Anterior cingulate cortex (tissue), 58 donors: ENCODE data around the gene ITPRID1.

Source experiments
- DNase-seq, 58 donors: peaks; one replicate each; lab custom pipeline; 2025; lab: John Stamatoyannopoulos, UW

The ITPRID1 gene

GRCh38 chr7:31613604-31614003, 99.7 kb downstream of the ITPRID1 start:
- no peak for DNase-seq

DNA sequence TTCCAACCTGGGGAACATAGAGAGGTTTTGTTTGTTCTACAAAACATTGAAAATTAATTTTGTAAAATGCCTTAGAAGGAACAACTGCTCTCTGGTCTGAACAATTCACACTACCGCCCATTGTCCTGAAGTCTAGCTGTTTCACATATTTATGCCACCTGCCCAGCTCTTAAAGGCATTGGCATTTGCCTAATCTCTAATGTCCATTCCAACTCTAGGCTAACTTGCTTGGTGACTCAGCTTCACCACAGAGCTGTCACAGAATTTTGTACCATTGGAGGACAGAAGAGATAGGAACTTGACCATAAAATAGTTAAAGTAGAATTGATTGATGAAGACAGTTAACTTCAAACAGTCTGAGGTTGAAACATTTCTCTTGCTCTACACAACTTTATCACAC, 119.6 kb downstream of the ITPRID1 start:
- no peak for DNase-seq

- DNase-seq = peak in 46 of 58 donors; percentile 1 to 73 (median 24)
Observed at GRCh38 chr7:31633894-31634494, 120.1 kb downstream of the ITPRID1 start.

DNA sequence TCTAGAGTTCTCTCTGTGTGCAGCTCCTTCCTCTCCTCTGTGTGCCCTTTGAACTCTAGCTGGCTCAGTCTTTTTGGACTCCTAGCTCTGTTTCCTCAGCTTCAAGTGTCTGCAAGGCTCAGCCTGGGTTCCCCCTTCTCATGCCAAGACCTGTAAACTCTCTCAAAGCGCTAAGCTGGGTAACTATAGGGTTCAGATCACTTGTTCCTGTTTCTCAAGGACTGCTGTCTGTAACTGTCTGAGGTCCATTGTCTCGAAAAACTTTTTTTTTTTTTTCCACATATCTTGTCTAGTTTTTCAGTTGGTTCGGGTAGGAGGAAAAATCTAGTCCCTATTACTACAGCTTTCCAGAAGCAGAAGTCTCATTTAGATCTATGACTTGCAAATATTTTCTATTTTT, 126.5 kb downstream of the ITPRID1 start:
- no peak for DNase-seq

GRCh38 chr7:31642681-31643115, 128.8 kb downstream of the ITPRID1 start:
- DNase-seq = peak in 4 of 58 donors; percentile 4 to 25 (median 10)

DNA sequence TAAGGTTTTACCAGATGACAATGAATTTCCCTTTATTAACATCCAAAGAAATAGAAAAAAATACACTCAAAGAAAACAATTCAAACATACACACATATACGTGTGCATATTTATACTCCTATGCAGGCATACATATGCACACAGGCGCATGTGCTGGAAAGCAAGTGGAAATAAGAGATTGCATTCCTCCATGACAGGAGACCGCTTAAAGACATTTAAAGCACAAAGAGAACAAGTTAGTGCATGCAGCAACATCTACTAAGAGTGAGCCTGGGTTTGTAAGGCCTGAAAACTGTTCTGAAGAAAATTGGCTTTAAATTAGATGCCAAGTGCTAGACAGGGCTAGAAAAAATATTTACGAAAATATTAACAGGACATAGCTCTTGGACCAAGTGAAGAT, 133.1 kb downstream of the ITPRID1 start:
- DNase-seq = no peak

DNA sequence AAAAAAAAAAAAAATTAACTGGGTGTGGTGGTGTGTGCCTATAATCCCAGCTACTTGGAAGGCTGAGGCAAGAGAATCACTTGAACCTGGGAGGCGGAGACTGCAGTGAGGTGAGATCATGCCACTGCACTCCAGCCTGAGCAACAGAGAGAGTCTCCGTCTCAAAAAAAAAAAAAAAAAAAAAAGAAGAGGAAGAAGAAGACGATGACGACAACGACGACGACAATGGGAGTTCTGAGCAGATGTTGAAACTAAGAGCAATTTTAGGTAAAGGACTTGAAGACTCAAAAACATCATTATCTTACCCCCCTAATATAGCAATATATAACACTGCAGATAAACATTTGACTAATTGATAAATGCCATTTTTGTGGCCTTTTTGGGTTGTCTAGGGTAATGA, 133.6 kb downstream of the ITPRID1 start:
- no peak for DNase-seq

DNA sequence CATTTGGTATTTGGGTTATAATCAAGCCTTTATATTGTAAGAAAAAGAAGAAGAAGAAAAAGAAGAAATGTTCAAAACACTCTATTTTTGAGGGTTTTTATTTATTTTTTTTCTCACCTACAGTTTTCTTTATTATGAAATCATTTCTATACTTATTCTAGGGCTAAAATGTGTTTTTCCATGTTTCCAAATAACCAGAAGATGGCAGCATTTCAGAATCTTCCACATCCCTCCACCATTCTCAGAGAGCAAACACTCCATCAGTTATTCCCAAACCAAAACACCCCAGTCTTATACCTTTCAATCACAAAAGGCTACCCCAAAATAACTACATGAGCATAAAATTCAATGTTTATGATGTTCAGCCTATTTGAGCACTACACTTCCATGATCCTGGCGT, 134.4 kb downstream of the ITPRID1 start:
- no peak for DNase-seq

DNA sequence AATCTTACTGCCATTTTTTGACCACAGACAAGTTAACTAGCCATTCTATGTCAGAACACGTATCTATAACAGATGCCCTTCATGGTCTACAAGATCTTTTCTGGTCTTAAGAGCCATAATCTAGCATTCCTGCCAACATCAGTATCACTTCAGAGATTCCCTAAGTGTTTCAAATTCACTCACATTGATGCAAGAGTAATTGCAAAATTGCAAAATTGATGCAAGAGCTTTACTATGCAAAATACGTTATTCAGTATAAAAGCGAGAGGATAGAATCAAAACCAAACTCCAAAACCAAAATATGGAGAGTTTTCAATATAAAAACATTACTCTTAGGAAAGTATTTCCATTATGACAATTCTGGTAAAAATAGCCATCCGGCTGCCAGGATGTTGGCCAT, 135.0 kb downstream of the ITPRID1 start:
- DNase-seq = no peak

DNA sequence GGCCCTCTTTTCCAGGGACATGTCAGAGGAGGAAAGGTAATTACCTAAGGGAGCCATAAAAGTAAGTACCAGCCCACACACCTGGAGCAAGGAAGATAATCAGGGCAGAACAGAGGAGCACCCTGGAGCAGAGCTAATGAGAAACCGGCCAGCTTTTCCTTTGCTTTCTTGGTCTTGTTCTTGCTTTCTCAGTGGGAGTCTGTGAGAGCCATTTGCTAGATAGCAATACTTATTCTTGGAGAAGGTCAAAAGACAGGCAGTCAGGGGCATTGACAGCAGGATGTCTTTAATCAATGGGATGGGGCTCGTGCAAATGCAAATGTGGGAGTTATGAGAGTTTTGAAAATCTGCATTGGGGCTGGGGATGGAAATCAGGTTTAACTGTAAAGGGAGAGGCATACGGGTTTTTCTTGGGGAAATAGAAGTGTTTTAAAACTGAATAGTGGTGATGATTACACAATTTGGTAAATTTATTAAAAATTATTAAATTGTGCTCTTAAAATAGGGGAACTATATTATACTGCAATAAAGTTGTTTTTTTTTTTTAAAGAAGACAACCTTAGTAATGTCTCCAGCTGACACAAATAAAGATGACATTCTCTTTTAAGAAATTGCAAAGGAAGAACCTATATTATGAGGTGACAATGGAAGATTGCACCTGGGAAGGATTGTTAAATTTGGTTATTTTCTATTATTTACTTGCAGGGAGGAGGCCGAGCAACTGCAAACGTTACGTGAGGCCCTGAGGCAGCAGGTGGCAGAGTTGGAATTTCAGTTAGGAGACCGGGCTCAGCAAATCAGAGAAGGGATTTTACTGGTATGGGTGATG, 137.6 kb downstream of the ITPRID1 start:
- DNase-seq = no peak

GRCh38 chr7:31652063-31652326, 138.1 kb downstream of the ITPRID1 start:
- DNase-seq = no peak

- DNase-seq = no peak
Observed at GRCh38 chr7:31663072-31663471, 149.2 kb downstream of the ITPRID1 start.

GRCh38 chr7:31664890-31665289, 151.0 kb downstream of the ITPRID1 start:
- DNase-seq = no peak

GRCh38 chr7:31665546-31665945, 151.7 kb downstream of the ITPRID1 start:
- DNase-seq = no peak

GRCh38 chr7:31669461-31669860, 155.6 kb downstream of the ITPRID1 start:
- DNase-seq = no peak

- no peak for DNase-seq
Observed at GRCh38 chr7:31679574-31680305, 165.8 kb downstream of the ITPRID1 start.

GRCh38 chr7:31683445-31684225, 169.7 kb downstream of the ITPRID1 start:
- no peak for DNase-seq

GRCh38 chr7:31687024-31687748, 173.3 kb downstream of the ITPRID1 start, which contains the start of gene PPP1R17:
Gene PPP1R17, plus strand, starts transcription at chr7:31687215. Its CDS starts 5,227 bp downstream, at chr7:31692442.
- DNase-seq = peak in 18 of 58 donors; percentile 2 to 60 (median 12)

GRCh38 chr7:31688372-31688771, 174.5 kb downstream of the ITPRID1 start:
- DNase-seq = no peak

GRCh38 chr7:31688996-31689395, 175.1 kb downstream of the ITPRID1 start:
- no peak for DNase-seq
